ENCODE results near the gene DHRSX.
"Not testable (repeated sequence)": the region's sequence is repeated elsewhere in the genome, so short reads cannot be mapped to it uniquely, and the experiment has no call there.

Gene DHRSX

DNA sequence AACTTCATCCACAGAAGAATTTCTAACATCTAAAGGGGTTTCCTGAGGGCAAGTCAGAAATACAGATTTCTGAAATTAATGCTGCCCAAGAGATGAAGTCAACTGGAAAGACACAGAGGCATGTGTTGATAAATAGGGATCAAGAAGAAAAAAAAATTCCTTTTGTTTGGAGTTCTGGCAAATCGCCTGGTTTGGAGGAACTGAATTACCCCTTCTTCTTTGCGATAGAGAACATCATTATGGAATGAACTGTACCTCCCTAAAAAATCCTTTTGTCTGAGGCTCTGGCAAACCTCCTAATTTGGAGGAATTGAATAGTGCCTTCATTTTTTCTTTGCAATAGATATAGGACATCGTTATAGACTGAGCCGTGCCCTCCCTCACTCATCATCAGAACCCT lies 200.9 kb downstream of the DHRSX start:
- no peak for DNase-seq

DNA sequence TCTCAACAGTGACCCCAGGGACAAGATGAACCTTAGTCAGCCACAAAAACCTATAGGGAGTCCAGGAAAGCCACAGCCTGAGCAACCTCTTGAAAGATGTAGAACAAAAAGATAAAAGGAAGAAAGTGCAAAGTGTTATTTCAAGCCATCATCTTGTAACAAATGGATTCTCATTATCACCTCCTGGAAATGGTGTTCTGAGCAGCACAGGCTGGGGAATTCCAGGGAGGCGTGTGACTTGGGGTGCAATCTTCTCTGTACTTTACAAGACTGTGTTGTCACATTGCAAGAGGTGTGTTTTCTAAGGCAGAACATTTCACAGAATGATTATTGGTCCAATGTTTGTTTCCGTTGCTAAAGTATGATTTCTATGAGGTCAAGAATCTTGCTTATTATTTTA lies 214.0 kb downstream of the DHRSX start:
- DNase-seq, result no peak

DNA sequence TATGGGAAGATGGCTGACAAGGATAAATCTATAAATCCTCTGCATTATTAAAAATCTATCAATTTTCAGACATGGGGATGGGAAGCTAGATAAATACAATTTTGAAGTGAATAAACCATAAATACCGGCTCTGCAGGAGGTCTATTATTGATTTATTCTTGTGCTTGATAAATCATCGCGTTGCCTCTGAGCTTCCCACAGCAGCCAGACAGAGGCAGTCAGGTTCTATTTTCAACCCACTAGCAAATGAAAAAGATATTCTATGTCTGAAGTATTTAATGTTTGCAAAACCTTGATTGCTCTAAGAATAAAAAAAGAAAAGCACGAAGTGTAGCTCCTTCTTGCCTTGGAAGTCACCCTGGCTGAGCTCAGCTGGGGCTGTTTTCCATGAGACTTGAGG lies 216.2 kb downstream of the DHRSX start:
- no peak for DNase-seq

DNA sequence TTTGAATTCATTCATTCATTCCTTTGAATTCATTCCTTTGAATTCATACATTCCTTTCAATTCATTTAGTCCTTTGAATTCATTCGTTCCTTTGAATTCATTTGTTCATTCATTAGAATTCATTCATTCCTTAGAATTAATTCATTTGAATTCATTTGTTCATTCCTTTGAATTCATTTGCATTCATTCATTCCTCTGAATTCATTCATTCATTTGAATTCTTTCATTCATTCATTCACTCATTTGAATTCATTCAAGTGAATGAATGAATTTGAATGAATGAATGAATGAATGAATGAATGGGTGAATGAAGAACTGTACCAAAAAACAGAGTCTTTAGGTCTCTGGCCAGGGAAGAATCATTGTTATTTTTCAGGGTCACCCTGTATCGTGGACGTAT lies 216.6 kb downstream of the DHRSX start:
- no peak for DNase-seq

GRCh38 chrX:2283111-2283859 lies 217.5 kb downstream of the DHRSX start:
- no peak for DNase-seq

GRCh38 chrX:2282490-2283090 lies 218.2 kb downstream of the DHRSX start:
- DNase-seq, result no peak

- no peak for DNase-seq
These were observed 228.4 kb downstream of the DHRSX start for GRCh38 chrX:2272337-2272736.

DNA sequence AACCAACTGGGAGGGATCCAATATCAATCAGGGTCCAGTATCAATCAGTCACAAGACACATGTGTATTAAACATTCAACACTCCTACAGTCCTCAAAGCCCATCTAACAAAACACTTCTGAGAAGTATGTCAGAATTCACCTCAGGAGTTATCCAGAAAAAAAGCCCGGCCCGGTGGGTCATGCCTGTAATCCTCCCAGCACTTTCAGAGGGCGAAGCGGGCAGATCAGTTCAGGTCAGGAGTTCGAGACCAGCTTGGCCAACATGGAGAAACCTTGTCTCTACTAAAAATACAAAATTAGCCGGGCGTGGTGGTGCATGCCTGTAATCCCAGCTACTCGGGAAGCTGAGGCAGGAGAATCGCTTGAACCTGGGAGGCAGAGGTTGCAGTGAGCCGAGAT lies 229.2 kb downstream of the DHRSX start:
- not testable (repeated sequence) for DNase-seq

GRCh38 chrX:2270783-2271182 lies 230.0 kb downstream of the DHRSX start:
- not testable (repeated sequence) for DNase-seq

DNA sequence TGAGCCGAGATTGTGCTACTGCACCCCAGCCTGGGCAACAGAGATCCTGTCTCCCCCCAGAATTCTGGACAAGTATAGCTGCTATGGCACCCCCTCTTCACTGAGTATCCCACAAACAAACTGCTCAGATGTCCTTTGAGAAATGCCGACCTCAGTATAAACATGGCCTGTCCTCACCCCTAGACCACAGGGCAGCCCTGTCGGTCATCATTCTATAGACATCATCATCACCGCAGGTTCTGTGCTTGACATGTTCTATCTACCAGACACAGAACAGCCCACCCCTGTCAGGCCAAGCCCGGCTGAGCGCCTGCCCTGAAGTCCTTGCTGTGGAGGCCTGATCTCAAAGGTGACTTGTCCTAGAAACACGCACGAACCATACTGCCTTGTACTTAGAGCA lies 232.9 kb downstream of the DHRSX start:
- no peak for DNase-seq

- no peak for DNase-seq
These were observed 234.1 kb downstream of the DHRSX start for GRCh38 chrX:2266445-2267349.

DNA sequence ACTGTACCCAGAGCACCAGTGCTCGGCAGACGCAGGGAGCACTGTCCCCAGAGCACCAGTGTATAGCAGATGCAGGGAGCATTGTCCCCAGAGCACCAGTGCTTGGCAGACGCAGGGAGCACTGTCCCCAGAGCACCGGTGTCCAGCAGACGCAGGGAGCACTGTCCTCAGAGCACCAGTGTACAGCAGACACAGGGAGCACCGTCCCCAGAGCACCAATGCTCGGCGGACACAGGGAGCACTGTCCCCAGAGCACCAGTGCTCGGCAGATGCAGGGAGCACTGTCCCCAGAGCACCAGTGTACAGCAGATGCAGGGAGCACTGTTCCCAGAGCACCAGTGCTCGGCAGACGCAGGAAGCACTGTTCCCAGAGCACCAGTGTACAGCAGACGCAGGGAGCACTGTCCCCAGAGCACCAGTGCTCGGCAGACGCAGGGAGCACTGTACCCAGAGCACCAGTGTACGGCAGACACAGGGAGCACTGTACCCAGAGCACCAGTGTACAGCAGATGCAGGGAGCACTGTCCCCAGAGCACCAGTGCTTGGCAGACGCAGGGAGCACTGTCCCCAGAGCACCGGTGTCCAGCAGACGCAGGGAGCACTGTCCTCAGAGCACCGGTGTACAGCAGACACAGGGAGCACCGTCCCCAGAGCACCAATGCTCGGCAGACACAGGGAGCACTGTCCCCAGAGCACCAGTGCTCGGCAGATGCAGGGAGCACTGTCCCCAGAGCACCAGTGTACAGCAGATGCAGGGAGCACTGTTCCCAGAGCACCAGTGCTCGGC lies 234.9 kb downstream of the DHRSX start:
- not testable (repeated sequence) for DNase-seq

- no peak for DNase-seq
These were observed 236.4 kb downstream of the DHRSX start for GRCh38 chrX:2264179-2265030.

GRCh38 chrX:2263203-2263602 lies 237.6 kb downstream of the DHRSX start:
- no peak for DNase-seq

DNA sequence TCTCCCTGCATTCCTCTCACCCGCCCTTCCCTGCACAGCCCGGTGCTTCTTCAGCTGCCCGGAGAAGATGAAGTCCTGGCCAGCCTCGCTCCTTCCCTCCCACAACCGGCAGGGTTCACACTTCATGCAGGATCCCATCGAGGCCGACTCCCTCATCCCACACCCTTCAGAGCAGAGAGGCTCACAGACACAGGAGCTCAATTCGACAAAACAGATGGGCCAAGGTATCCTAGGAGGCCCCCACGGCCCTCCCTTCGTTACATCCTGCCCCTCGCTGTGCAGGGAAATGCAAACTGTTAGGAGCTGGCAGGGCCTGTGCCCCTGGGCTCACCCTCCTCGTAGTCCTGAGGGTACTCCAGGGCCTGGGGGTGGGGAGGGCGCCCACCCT lies 238.1 kb downstream of the DHRSX start:
- no peak for DNase-seq

DNA sequence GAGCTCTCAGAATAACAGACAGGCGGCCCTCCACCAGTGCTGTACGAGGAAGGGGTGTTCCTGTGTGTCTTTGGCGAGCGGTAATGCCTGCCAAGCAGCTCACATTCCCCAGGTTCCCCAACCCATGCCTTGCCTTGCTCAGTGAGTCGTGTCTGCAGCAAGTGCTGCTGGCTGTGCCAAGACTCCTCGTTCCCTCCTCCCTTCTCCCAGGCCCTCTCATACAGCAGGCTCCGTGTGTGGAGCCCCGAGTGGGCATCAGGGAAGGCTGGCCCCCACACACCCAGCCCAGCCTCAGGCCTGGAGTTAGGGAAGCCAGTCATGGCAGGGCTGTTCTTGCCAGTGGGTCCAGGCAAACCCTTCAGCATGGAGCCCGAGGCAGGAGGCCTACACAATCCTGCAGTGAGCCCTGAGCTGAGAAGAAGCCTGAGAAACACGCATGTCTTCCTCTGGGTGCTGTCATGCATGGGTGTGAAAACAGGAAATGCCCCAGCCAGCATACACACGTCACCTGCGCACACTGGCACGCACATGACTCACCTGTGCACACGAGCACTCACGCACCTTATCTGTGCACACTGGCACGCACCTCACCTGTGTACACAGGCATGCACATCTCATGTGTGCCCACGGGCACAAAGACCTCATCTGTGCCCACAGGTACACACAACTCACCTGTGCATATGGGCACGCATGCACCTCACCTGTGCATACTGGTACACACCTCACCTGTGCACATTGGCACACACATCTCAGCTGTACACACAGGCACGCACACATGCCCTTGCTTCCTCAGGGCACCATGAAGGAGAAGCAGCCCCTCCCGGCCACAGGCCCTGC lies 238.7 kb downstream of the DHRSX start:
- DNase-seq, result no peak

DNA sequence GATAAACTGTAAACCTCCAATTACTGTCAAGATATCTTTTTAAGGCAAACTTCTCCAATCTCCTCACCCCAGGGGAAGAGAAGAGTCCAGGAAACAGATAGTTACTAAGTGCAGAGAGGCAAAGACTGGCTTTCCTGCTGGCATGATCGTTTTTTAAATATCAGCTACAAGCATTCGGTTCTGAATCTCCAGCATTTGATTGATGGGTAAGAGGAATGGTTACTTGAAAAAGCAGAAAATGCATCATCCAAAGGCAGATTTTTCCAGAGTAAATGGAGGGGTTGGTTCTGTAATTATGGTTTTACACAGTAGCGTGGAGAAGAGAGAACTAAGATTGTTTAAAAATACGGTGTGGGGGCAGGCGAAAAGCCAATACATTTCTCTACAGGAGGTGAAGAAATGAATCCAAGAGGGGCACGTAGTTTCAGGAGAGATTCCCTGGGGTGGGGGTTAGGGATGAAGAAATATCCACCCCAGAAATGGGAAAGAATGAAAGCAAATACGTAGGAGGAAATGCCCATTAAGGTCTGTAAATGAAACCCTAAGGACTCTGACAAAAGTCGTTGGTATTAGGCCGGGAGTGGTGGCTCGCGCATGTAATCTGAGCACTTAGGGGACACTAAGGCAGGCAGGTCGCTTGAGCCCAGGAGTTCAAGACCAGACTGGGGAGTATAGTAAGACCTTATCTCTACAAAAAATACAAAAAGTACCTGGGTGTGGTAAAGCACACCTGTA lies 248.3 kb downstream of the DHRSX start:
- no peak for DNase-seq

- no peak for DNase-seq
These were observed 249.6 kb downstream of the DHRSX start for GRCh38 chrX:2251211-2251610.

DNA sequence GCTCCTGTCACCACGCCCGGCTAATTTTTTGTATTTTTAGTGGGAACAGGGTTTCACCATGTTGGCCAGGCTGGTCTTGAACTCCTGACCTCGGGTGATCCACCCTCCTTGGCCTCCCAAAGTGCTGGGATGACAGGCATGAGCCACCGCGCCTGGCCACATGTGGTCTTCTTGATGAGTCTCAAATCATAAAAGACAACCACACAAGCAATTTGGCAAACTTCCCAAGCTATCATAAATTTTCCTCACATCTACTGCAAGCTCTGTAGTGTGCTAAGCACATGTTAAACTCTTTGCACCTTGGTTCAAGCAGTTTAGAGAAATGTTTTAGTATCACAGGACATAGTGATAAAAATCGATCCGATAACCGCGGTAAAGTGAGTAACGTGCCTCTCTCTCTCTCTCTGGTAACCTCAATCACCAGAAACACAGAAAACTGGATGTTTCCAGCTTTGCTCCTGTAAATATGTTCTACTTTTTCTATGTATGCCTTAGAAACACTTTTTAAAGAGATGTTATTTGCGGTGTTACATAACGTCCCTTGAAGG lies 256.8 kb downstream of the DHRSX start:
- no peak for DNase-seq

- DNase-seq, result no peak
These were observed 257.8 kb downstream of the DHRSX start for GRCh38 chrX:2242980-2243379.
